ENCODE measurements around the gene CYP4B1. TPM values are rescaled to one million over a fixed set of nuclear protein-coding genes. Genes with fewer than 3 reads are reported as not detected.

The CYP4B1 gene
- total RNA-seq, 1 experiment from 2014 or later, result not detected

Other genes with a start within 250 kb of the CYP4B1 start
- gene KNCN, start 247.4 kb upstream of the CYP4B1 start, total RNA-seq (2014; rRNA removed; shearing (Covaris generic)), result 0.12 and 0.25 TPM in 2 replicates
- gene MKNK1, start 194.8 kb upstream of the CYP4B1 start, total RNA-seq (2014; rRNA removed; shearing (Covaris generic)), result 25.1 and 26.7 TPM in 2 replicates
- 3.5 and 4.3 TPM in 2 replicates for gene MOB3C, start 182.2 kb upstream of the CYP4B1 start, total RNA-seq (2014; rRNA removed; shearing (Covaris generic))
- 54.3 and 58.9 TPM in 2 replicates for gene ATPAF1, start 130.7 kb upstream of the CYP4B1 start, total RNA-seq (2014; rRNA removed; shearing (Covaris generic))
- gene TEX38, start 127.2 kb upstream of the CYP4B1 start, total RNA-seq (2014; rRNA removed; shearing (Covaris generic)), result not detected in 2 replicates
- 46.7 and 50.3 TPM in 2 replicates for gene EFCAB14, start 79.9 kb upstream of the CYP4B1 start, total RNA-seq (2014; rRNA removed; shearing (Covaris generic))
- not detected in 2 replicates for gene CYP4A11, start 142.4 kb downstream of the CYP4B1 start, total RNA-seq (2014; rRNA removed; shearing (Covaris generic))
- not detected in 2 replicates for gene CYP4X1, start 224.6 kb downstream of the CYP4B1 start, total RNA-seq (2014; rRNA removed; shearing (Covaris generic))